ENCODE measurements around the gene EFNB3. TPM values are rescaled to one million over a fixed set of nuclear protein-coding genes. Genes with fewer than 3 reads are reported as not detected.

The EFNB3 gene
- total RNA-seq, 1 donor from 2014 or later: 1.6 TPM

GRCh38 chr17:7719661-7720060 is 14.7 kb downstream of the EFNB3 start:
- no peak for ATAC-seq

DNA sequence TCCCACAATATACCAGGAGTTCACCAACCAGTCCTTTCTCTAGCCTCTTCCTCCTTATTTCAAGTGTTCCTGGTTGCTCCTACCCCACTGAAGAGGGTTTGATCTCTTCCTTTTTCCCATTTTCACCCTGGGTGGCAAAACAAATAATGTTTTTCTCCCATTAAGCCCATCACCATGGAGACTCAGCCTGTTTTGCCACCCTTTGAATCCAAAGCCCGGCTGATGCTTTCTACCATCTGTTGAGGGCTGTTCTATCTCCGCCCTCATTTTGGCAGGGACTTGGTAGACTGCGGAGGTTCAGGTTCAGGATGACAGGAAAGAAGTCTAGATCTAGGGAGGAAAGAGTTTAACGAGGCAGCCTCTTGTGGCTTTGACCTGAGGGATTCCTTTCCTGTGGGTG is 15.1 kb downstream of the EFNB3 start:
- ATAC-seq: no peak

DNA sequence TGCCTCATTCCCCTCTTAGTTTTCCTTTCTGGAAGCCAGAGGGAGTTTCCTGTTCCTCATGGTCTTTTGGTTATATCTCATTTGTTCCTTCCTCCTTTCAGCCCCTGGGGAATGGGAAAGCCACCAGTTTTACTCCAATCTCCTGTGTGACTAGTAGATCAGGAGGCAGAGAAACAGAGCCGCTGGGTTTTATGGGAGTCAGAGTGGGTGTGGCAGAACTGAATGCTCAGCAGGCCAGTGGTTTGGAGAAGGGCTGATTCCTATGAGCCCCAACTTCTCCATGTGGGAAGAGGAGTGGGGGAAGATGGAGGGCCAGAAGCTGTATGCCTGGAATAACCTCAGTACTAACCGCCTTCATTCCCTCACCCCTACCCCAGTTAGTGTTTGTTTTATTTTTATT is 16.6 kb downstream of the EFNB3 start:
- no peak for ATAC-seq

- ATAC-seq: no peak
Measured at GRCh38 chr17:7727886-7728285, 22.9 kb downstream of the EFNB3 start.

DNA sequence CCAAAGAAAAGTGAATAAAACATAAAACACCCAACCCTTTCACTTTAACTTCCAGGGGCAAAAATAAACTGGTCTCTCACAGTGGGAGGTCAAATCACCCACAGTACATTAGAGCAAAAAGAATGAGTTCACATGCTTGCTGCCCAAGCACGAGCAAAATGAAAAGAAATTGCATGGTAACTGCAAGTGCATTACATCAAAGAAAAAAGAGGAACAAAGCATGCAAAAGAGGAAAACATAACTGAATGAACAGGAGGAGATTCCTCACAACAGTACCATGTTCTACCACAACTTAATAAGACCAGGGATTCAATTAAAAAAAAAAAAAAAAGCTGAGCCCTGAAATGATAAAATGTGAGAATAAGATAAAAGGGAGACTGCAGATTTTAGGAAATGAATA is 24.8 kb downstream of the EFNB3 start:
- no peak for ATAC-seq

GRCh38 chr17:7732981-7733539 is 28.1 kb downstream of the EFNB3 start:
- no peak for ATAC-seq

DNA sequence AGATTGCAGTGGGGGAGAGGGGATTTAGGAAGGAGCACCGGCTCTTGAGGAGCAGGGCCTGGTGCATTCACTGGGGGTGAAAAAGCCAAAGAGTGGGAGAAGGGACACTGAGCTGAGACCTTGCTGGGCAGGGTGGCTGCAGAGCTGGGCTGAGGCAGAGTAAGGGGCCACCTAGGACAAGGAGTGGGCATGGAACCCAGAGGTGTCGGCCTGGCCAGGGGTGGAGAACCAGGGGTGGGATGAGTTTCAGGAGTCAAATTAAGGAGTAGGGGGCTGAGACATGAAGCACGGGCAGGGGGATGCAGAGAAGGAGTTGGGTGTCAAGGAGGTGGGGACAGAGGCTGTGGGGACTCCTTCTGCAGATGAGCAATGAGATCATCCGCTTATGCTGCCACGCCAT is 32.6 kb downstream of the EFNB3 start:
- ATAC-seq: no peak

- ATAC-seq: no peak
Measured at GRCh38 chr17:7739746-7740145, 34.7 kb downstream of the EFNB3 start.

GRCh38 chr17:7740481-7741001 is 35.5 kb downstream of the EFNB3 start:
- ATAC-seq: no peak

DNA sequence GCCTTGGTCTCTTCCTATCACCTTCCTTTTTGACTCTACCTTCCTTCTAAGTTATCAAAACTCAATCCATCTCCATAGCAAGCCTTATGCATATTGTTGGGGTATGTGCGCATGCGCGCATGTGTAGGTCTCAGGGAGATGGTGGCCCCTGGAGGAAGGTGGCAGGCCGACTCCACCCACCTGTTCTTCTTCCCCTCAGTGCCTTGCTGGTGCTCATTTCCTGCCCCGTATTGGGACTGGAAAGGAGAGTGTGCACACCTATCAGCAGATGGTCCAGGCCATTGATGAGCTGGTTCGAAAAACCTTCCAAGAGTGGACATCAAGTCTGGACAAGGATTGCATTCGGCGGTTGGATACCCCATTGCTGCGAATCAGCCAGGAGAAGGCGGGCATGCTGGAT is 37.7 kb downstream of the EFNB3 start:
- ATAC-seq: no peak

DNA sequence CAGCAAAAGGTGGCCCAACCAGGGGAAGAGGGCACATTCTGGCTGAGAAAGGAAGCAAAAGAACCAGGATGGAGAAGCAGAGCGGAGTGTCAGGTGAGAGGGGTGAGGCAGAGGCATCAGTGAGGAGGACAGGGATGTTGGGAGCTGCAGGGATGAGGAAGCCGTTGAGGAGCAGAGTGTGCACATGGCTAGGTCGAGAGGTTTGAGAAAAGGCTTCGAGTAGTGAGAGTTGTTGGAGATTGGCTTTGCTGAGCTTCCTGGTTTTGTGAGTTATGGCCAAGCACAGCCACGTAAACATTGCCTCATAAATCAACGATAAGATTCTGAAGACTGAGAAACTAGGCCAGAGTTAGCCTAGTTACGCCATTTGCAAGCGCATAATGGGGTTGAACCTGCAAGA is 39.4 kb downstream of the EFNB3 start:
- no peak for ATAC-seq

DNA sequence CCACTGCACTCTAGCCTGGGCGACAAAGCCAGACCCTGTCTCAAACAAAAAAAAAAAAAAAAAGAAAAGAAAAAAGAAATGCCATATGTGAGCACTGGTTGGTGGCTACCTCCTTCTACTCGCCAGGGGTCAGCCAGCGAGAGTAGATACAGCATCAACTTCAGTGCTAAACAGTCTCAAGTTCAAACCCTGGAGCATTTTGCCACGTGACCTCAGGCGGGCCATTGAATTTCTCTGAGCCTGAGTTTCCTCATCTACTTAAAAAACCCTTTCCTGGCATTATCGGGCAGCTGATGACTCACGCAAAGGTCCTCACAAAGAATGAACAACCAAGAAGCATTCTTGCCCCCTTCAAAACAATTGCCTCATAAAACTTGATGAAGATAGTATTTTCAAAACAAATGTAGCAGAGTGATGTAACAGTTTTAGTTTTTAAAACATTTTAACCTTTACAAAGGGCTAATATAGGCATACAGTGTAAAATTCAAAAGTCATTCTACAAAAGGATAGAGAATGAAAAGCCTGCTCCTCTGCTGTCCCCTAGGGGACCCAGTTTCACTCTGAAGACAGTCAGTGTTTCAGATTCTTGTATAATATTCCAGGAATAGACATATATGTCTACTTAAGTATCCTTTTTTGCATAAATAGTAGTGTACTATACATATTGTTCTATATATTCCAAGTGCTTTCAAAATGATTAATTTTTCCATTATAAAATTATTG is 40.9 kb downstream of the EFNB3 start:
- peak; percentile 34 for ATAC-seq

- ATAC-seq: no peak
Measured at GRCh38 chr17:7747635-7748071, 42.7 kb downstream of the EFNB3 start.

- no peak for ATAC-seq
Measured at GRCh38 chr17:7748076-7748775, 43.2 kb downstream of the EFNB3 start.

- no peak for ATAC-seq
Measured at GRCh38 chr17:7750321-7750821, 45.4 kb downstream of the EFNB3 start.

- ATAC-seq: no peak
Measured at GRCh38 chr17:7754656-7755055, 49.7 kb downstream of the EFNB3 start.

DNA sequence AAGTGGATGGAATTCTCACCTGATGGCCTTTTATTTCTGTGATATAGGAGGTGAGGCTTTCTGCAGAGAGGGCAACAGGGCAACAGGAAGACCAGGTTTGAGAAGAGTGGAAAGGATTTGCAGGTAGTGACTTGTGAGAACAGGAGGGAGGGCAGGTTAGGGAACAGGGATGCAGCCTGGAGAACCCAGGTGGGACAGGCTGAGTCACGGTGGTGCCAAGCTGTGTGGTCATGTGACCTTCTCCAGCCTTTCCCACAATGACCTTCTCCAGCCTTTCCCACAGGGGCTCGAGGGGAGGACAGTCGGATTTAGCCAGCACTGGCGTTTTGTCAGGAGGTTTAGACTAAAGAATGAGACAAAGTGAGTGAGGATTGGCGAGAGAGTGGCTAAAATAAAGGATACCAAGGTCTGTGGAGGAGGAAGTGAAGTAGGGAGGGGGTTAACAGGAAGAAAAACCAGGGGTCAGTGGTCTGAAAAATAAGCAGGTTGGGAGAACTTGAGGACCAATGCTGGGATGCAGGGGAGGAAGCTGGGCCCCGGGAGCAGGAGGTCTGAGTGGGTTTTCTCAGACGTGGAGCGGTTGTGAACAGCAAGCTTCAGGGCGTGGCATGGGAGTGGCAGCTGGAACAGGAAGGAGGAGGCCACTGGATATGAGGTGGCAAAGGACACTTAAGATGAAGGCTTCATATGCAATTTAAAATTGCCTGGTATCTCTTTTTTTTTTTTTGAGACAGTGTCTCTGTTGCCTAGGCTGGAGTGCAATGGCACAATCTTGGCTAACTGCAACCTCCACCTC is 50.3 kb downstream of the EFNB3 start:
- peak; percentile 94 for ATAC-seq

DNA sequence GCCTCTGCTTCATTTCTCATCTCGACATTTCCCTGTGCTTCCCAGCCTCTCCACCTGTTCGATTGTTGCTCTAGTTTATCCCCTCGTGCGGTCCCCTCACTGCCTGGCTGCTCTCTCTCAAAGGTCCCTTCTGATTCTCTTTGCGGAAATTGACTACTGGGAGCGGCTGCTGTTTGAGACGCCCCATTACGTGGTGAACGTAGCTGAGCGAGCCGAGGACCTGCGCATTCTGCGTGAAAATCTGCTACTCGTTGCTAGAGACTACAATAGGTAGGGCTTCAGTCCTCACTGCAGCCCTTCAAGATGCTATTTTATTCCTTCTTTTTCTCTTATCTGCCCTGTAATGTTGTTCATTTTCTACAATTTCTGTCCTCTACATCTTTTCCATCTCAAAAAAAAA is 52.0 kb downstream of the EFNB3 start:
- no peak for ATAC-seq

All from esophagus mucosa (tissue), 1 donor.